Smooth muscle cell of the coronary artery (primary cell): ENCODE results near the gene TBC1D30. TPM values are rescaled to one million over a fixed set of nuclear protein-coding genes. Genes with fewer than 3 reads are reported as not detected.

Experiments used
- total RNA-seq: library from RNA; depleted of rRNA; stranded (reverse); fragments of >200 nt; gene quantifications from 2 replicates; pipeline ENCODE4 v1.2.3, GENCODE V29; 2014; ENCODE audit warnings: low replicate concordance

Gene TBC1D30, protein sequence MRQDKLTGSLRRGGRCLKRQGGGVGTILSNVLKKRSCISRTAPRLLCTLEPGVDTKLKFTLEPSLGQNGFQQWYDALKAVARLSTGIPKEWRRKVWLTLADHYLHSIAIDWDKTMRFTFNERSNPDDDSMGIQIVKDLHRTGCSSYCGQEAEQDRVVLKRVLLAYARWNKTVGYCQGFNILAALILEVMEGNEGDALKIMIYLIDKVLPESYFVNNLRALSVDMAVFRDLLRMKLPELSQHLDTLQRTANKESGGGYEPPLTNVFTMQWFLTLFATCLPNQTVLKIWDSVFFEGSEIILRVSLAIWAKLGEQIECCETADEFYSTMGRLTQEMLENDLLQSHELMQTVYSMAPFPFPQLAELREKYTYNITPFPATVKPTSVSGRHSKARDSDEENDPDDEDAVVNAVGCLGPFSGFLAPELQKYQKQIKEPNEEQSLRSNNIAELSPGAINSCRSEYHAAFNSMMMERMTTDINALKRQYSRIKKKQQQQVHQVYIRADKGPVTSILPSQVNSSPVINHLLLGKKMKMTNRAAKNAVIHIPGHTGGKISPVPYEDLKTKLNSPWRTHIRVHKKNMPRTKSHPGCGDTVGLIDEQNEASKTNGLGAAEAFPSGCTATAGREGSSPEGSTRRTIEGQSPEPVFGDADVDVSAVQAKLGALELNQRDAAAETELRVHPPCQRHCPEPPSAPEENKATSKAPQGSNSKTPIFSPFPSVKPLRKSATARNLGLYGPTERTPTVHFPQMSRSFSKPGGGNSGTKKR
- total RNA-seq: 0.08 and 0.47 TPM in 2 replicates

GRCh38 chr12:64824500-64825142, at the start of gene TBC1D30:
TSS of gene TBC1D30 (plus strand) at chr12:64824647. CDS start at chr12:64824880, 233 bp downstream.

Other genes with a start within 250 kb of the TBC1D30 start
- 6.1 and 22.1 TPM in 2 replicates for gene RASSF3, start 214.2 kb upstream of the TBC1D30 start, total RNA-seq
- 118 and 257 TPM in 2 replicates for gene GNS, start 65.2 kb upstream of the TBC1D30 start, total RNA-seq